GM12878 (cell line): ENCODE measurements around the gene TM7SF3. TPM values are rescaled to one million over a fixed set of nuclear protein-coding genes. Genes with fewer than 3 reads are reported as not detected.

Experiments
- ATAC-seq: fragments of 200-7000 bp; cut with Tn5 transposase; 3 replicates; pipeline ENCODE4 v1.9.1; 2020; ENCODE audit warnings: mild to moderate bottlenecking, moderate library complexity
- Bru-seq: library from RNA; stranded (reverse); fragments of 400-500 nt; gene quantifications from one replicate; lab custom pipeline; 2021; lab: Mats Ljungman, UMichigan
- BruChase-seq, 2 experiments: library from RNA; stranded (reverse); fragments of 400-500 nt; gene quantifications; one replicate each; lab custom pipeline; 2021; lab: Mats Ljungman, UMichigan
- BruUV-seq: library from RNA; stranded (reverse); fragments of 400-500 nt; replicated peaks from 2 replicates; lab custom pipeline; 2021; lab: Mats Ljungman, UMichigan
- CTCF ChIA-PET: fragments of 300-600 bp; sonication (Branson Sonifier 250); formaldehyde crosslinking; extraction: SDS; loops from one replicate; lab custom pipeline; 2021; ENCODE audit warnings: inconsistent platforms; lab: Yijun Ruan, JAX
- POLR2A ChIA-PET: fragments of 350-600 bp; formaldehyde crosslinking; extraction: SDS; loops from one replicate; lab custom pipeline; 2021; ENCODE audit warnings: inconsistent platforms; lab: Charles Lee
- RAD21 ChIA-PET: fragments of 300-600 bp; sonication (Branson Sonifier 250); formaldehyde crosslinking; loops from one replicate; lab custom pipeline; 2023; ENCODE audit warnings: antibody characterized with exemption; ENCODE audit not compliant: unreplicated experiment; lab: Charles Lee
- SMC1A ChIA-PET: fragments of 300-600 bp; sonication (Branson Sonifier 250); formaldehyde crosslinking; loops from one replicate; lab custom pipeline; 2023; ENCODE audit not compliant: unreplicated experiment, uncharacterized antibody; lab: Charles Lee
- DNase-seq: peaks from one replicate; pipeline ENCODE4 v3.0.0-alpha.2; 2011; ENCODE audit warnings: low read depth, low spot score
- FAIRE-seq: peaks from 3 replicates; lab custom pipeline; 2011; peaks lifted over from hg19 to GRCh38; lab: Jason Lieb, UNC
- H2AFZ ChIP-seq: 2 replicates; pipeline ENCODE4 v1.6.0; 2011; ENCODE audit warnings: low read depth, low read length, control low read depth; ENCODE audit not compliant: control insufficient read depth
- H3K27ac ChIP-seq: 2 replicates; pipeline ENCODE4 v1.5.1; 2011; ENCODE audit warnings: control low read depth; ENCODE audit not compliant: control insufficient read depth, insufficient read depth
- H3K27me3 ChIP-seq, 2 experiments: replicated peaks in 1 of 2; 2 replicates each; pipeline versions ENCODE4 v1.6.0 to v1.6.1; 2011; ENCODE audit warnings: low read length in 1 of 2; ENCODE audit not compliant: control insufficient read depth in 2 of 2, insufficient read depth in 2 of 2
- H3K36me3 ChIP-seq, 2 experiments: 2 replicates each; pipeline ENCODE4 v1.5.1; 2011; ENCODE audit warnings: low read length in 1 of 2; ENCODE audit not compliant: control insufficient read depth in 2 of 2, insufficient read depth in 2 of 2
- H3K4me1 ChIP-seq: 2 replicates; pipeline ENCODE4 v1.6.1; 2011; ENCODE audit warnings: mild to moderate bottlenecking, low read length, moderate library complexity, mixed read lengths; ENCODE audit not compliant: control insufficient read depth, insufficient read depth
- H3K4me2 ChIP-seq: 2 replicates; pipeline ENCODE4 v1.6.0; 2011; ENCODE audit warnings: control low read depth; ENCODE audit not compliant: control insufficient read depth, insufficient read depth
- H3K4me3 ChIP-seq: fragments of 200-600 bp; sonication (generic); 2 replicates; pipeline ENCODE4 v1.5.1; 2016
- H3K79me2 ChIP-seq: 2 replicates; pipeline ENCODE4 v1.6.0; 2011; ENCODE audit warnings: low read length; ENCODE audit not compliant: control insufficient read depth, insufficient read depth
- H3K9ac ChIP-seq: 2 replicates; pipeline ENCODE4 v1.8.0; 2011; ENCODE audit warnings: low read length, control low read depth, mixed read lengths; ENCODE audit not compliant: control insufficient read depth, insufficient read depth
- H3K9me3 ChIP-seq: replicated peaks from 3 replicates; pipeline ENCODE4 v1.5.1; 2011; ENCODE audit warnings: mild to moderate bottlenecking, low read length; ENCODE audit not compliant: control insufficient read depth, insufficient read depth
- H4K20me1 ChIP-seq: 2 replicates; pipeline ENCODE4 v1.6.0; 2011; ENCODE audit not compliant: control insufficient read depth, insufficient read depth
- ASH2L ChIP-seq: fragments of 300-600, 200-600 bp; sonication (generic); IDR thresholded peaks from 2 replicates; pipeline ENCODE4 v1.6.1; 2017; ENCODE audit warnings: low read depth, mild to moderate bottlenecking, borderline replicate concordance
- EZH2 ChIP-seq: IDR thresholded peaks from 2 replicates; pipeline ENCODE4 v1.6.1; 2012; ENCODE audit warnings: low read depth, mild to moderate bottlenecking, control low read depth, inconsistent platforms, low read length, borderline replicate concordance; ENCODE audit not compliant: control insufficient read depth
- HDAC6 ChIP-seq: fragments of 200-600 bp; sonication (generic); IDR thresholded peaks from one replicate; pipeline ENCODE4 v1.8.0; 2017; ENCODE audit warnings: antibody characterized with exemption; ENCODE audit not compliant: unreplicated experiment
- IKZF2 ChIP-seq, 2 experiments: fragments of 450-650 bp; IDR thresholded peaks; 2 replicates each; pipeline ENCODE4 v1.6.1; 2017; ENCODE audit warnings: mild to moderate bottlenecking in 2 of 2, moderate library complexity in 2 of 2
- JUNB ChIP-seq: IDR thresholded peaks from 2 replicates; pipeline ENCODE4 v1.6.1; 2016; ENCODE audit warnings: antibody characterized with exemption, mild to moderate bottlenecking
- MEF2A ChIP-seq: IDR thresholded peaks from 2 replicates; pipeline ENCODE4 v1.6.1; 2011; ENCODE audit warnings: low read depth, mild to moderate bottlenecking, low read length, moderate library complexity; ENCODE audit not compliant: insufficient read depth
- SIN3A ChIP-seq: IDR thresholded peaks from 2 replicates; pipeline ENCODE4 v1.6.1; 2012; ENCODE audit warnings: low read depth, low read length, improper control_type of control experiment
- SMAD5 ChIP-seq: IDR thresholded peaks from 2 replicates; pipeline ENCODE4 v1.6.1; 2016; ENCODE audit warnings: antibody characterized with exemption, low read depth
- SMC3 ChIP-seq: IDR thresholded peaks from 2 replicates; pipeline ENCODE4 v1.6.1; 2011; ENCODE audit warnings: low read length, improper control_type of control experiment, borderline replicate concordance
- ZSCAN29 ChIP-seq: fragments of 450-650 bp; IDR thresholded peaks from 2 replicates; pipeline ENCODE4 v1.6.1; 2017; ENCODE audit warnings: mild to moderate bottlenecking, moderate library complexity
- WGBS: methylation state at CpG from one replicate; pipeline ENCODE4 v1.1.6; 2016; ENCODE audit warnings: low lambda C conversion rate; ENCODE audit not compliant: insufficient replicate concordance, insufficient coverage; ENCODE audit errors: missing lambda C conversion rate; 5-methylcytosine and 5-hydroxymethylcytosine counted together
- in situ Hi-C: fragments of 300-500 bp; cut with MboI; formaldehyde crosslinking; loops from 9 replicates; pipeline ENCODE4 v1.14.3; 2018; ENCODE audit warnings: mixed read lengths
- intact Hi-C: fragments of 100-400 bp; cut with micrococcal nuclease; formaldehyde crosslinking; loops from one replicate; pipeline ENCODE4 v1.14.2; 2022; ENCODE audit not compliant: unreplicated experiment
- long read RNA-seq, 2 experiments: library from polyadenylated mRNA; unstranded; transcript quantifications; one replicate each; pipeline ENCODE4 v2.0.0, GENCODE V29; 2019 to 2020
- polyA minus RNA-seq, 3 experiments: library from RNA; depleted of rRNA, polyadenylated mRNA; stranded (reverse); fragments of >200 nt; gene quantifications; 2 replicates each; pipeline ENCODE4 v1.2.3, GENCODE V29; 2011
- polyA plus RNA-seq, 11 experiments: library from polyadenylated mRNA; depleted of rRNA in 4 of 11; unstranded in 6 of 11; stranded (reverse) in 5 of 11; fragments of >200 nt; fragmentation: Nextera tagmentation in 4 of 11; fragmentation: Illumina TruSeq in 1 of 11; extraction: Ambion mirVana in 4 of 11; extraction: Trizol in 1 of 11; gene quantifications; 1 replicate in 1 of 11; 2 replicates in 10 of 11; pipeline versions ENCODE4 v1.2.1 to v1.2.3, GENCODE V29; 2011 to 2016; ENCODE audit warnings: inconsistent platforms in 2 of 11, missing spikeins in 2 of 11, low read depth in 1 of 11
- total RNA-seq, 4 experiments: library from RNA; depleted of rRNA in 3 of 4; stranded (reverse); fragments of >200 nt in 3 of 4; fragmentation: Illumina TruSeq in 1 of 4; extraction: Trizol in 1 of 4; gene quantifications; 2 replicates each; pipeline versions ENCODE4 v1.2.1 to v1.2.3, GENCODE V29; 2013 to 2021
- TF ChIP-seq, protein P1 (sequence below): fragments of 450-650 bp; IDR thresholded peaks from 2 replicates; pipeline ENCODE4 v1.6.1; 2017; ENCODE audit warnings: mild to moderate bottlenecking, moderate library complexity
- TF ChIP-seq, protein P2 (sequence below): IDR thresholded peaks from 2 replicates; pipeline ENCODE4 v1.6.1; 2011; ENCODE audit warnings: borderline replicate concordance, low read depth, mild to moderate bottlenecking, moderate library complexity, low read length; ENCODE audit not compliant: insufficient read depth, poor library complexity, severe bottlenecking

The TM7SF3 gene
- total RNA-seq (2013; cell fraction: nucleolus; rRNA removed) = 180 and 210 TPM in 2 replicates
- total RNA-seq (2014; rRNA removed) (81.2 and 82.6 TPM in 2 replicates), total RNA-seq (2014; rRNA removed; fragmentation: Illumina TruSeq; extraction: Trizol) (57.3 and 60.9 TPM in 2 replicates), total RNA-seq (2021) (53.5 and 53.7 TPM in 2 replicates), polyA plus RNA-seq (2011; rRNA removed) (336 and 341 TPM in 2 replicates), polyA plus RNA-seq (2014; fragmentation: Illumina TruSeq; extraction: Trizol) (94.2 and 125 TPM in 2 replicates), polyA plus RNA-seq (2014; fragmentation: Nextera tagmentation; extraction: Ambion mirVana) (10 to 100 TPM; 31.4 to 34.1 TPM), polyA plus RNA-seq (2014; rRNA removed) (61.8 and 68.3 TPM in 2 replicates), polyA plus RNA-seq (2016; fragmentation: Nextera tagmentation; extraction: Ambion mirVana) (100 to 1,000 TPM; 121 to 129 TPM), polyA minus RNA-seq (2011; rRNA and poly(A)+ RNA removed) (392 and 531 TPM in 2 replicates), Bru-seq, nascent RNA (percentile 83 among the genes with signal in this experiment), BruChase-seq, experiment 1, labeled RNA remaining after a 6-hour chase (percentile 89 among the genes with signal in this experiment), BruChase-seq, experiment 2, labeled RNA remaining after a 2-hour chase (percentile 86 among the genes with signal in this experiment)
- 28.8 TPM for polyA plus RNA-seq (2011; ENCODE audit: low read depth)
- 208 and 250 TPM in 2 replicates for polyA plus RNA-seq (2011; cell fraction: cytosol; rRNA removed)
- 193 and 244 TPM in 2 replicates for polyA plus RNA-seq (2011; cell fraction: nucleus; rRNA removed)
- 36.6 and 47.9 TPM in 2 replicates for polyA plus RNA-seq (2012)
- 83.7 and 130 TPM in 2 replicates for polyA minus RNA-seq (2011; cell fraction: cytosol; rRNA and poly(A)+ RNA removed)
- polyA minus RNA-seq (2011; cell fraction: nucleus; rRNA and poly(A)+ RNA removed) = 109 and 115 TPM in 2 replicates
- long read RNA-seq, experiment 1, transcript TM7SF3-201 (12 exons, 2,709 nt) = major isoform, 71 of 109 reads
- long read RNA-seq, experiment 1, partial matches to known transcripts = 1 of 109 reads
- long read RNA-seq, experiment 1, other reads (novel, unspliced or antisense) = 37 of 109 reads
- long read RNA-seq, experiment 2, transcript TM7SF3-201 (12 exons, 2,709 nt) = major isoform, 35 of 93 reads
- long read RNA-seq, experiment 2, partial matches to known transcripts = 27 of 93 reads
- long read RNA-seq, experiment 2, other reads (novel, unspliced or antisense) = 30 of 93 reads

GRCh38 chr12:27014085-27014858, at the start of gene TM7SF3:
TSS of gene TM7SF3 (minus strand) at chr12:27014384. CDS start at chr12:27014168, 216 bp downstream.
- Histone ChIP-seq H3K36me3 (no peaks in the 10 kb centered on the region), H3K27me3 (no peaks in the 10 kb centered on the region), H3K9ac (peak within 1 kb of the TSS; percentile 83), H4K20me1 (no peaks in the 10 kb centered on the region), H3K79me2 (peaks cover 46% of the 10 kb centered on the region), H3K9me3 (no peaks in the 10 kb centered on the region), H3K4me2 (peak within 1 kb of the TSS; percentile 97), H3K4me3 (peak within 1 kb of the TSS; percentile 78), H3K4me1 (peaks cover 16% of the 10 kb centered on the region), H3K27ac (peak within 1 kb of the TSS; percentile 94), H2AFZ (peak within 1 kb of the TSS; percentile 96)
- ChIA-PET CTCF (interaction anchor here (0.6 to 15.9 kb wide), 36 partner anchors 8 to 895 kb away, joined by 3 to 294 read pairs (median 4); partner anchors contain the start of genes ITPR2 and MED21), RAD21 (interaction anchor here (0.6 to 10.8 kb wide), 25 partner anchors 10 to 371 kb away, joined by 3 to 216 read pairs (median 7); partner anchors contain the start of genes ITPR2 and MED21), SMC1A (interaction anchor here (0.7 to 11.1 kb wide), 27 partner anchors 8 to 692 kb away, joined by 3 to 198 read pairs (median 6); partner anchors contain the start of gene MED21), POLR2A (interaction anchor here (0.5 to 1.8 kb wide), 7 partner anchors 10 to 415 kb away, joined by 3 to 5 read pairs (median 3); partner anchors contain the start of gene INTS13)
- in situ Hi-C loops (no loop called here), intact Hi-C loops (loop anchor here (1.0 to 5.0 kb wide), 8 partner anchors 42 to 293 kb away; partner anchors contain the start of genes FGFR1OP2, ITPR2 and STK38L)
- WGBS = under 1% methylated on average over 71 of the region's 71 CpGs
- no TSS peak for BruUV-seq
- peak; percentile 81 for DNase-seq
- peak; percentile 80 for ATAC-seq
- peak; percentile 68 for FAIRE-seq
- TF ChIP-seq MEF2A (peak; percentile 57; the same call in 1 of the 2 replicates), ZSCAN29 (no peak), IKZF2 (IDR thresholded peaks at IDR 0.05) (peak; percentile 34 to 67), SMAD5 (no peak), JUNB (peak; percentile 51), EZH2 (no peak), HDAC6 (no peak), SMC3 (peak; percentile 70), ASH2L (peak; percentile 91), SIN3A (peak; percentile 88; the same call in 1 of the 2 replicates)
- TF ChIP-seq, protein P1, sequence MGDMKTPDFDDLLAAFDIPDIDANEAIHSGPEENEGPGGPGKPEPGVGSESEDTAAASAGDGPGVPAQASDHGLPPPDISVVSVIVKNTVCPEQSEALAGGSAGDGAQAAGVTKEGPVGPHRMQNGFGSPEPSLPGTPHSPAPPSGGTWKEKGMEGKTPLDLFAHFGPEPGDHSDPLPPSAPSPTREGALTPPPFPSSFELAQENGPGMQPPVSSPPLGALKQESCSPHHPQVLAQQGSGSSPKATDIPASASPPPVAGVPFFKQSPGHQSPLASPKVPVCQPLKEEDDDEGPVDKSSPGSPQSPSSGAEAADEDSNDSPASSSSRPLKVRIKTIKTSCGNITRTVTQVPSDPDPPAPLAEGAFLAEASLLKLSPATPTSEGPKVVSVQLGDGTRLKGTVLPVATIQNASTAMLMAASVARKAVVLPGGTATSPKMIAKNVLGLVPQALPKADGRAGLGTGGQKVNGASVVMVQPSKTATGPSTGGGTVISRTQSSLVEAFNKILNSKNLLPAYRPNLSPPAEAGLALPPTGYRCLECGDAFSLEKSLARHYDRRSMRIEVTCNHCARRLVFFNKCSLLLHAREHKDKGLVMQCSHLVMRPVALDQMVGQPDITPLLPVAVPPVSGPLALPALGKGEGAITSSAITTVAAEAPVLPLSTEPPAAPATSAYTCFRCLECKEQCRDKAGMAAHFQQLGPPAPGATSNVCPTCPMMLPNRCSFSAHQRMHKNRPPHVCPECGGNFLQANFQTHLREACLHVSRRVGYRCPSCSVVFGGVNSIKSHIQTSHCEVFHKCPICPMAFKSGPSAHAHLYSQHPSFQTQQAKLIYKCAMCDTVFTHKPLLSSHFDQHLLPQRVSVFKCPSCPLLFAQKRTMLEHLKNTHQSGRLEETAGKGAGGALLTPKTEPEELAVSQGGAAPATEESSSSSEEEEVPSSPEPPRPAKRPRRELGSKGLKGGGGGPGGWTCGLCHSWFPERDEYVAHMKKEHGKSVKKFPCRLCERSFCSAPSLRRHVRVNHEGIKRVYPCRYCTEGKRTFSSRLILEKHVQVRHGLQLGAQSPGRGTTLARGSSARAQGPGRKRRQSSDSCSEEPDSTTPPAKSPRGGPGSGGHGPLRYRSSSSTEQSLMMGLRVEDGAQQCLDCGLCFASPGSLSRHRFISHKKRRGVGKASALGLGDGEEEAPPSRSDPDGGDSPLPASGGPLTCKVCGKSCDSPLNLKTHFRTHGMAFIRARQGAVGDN = peak; percentile 94
- TF ChIP-seq, protein P2, sequence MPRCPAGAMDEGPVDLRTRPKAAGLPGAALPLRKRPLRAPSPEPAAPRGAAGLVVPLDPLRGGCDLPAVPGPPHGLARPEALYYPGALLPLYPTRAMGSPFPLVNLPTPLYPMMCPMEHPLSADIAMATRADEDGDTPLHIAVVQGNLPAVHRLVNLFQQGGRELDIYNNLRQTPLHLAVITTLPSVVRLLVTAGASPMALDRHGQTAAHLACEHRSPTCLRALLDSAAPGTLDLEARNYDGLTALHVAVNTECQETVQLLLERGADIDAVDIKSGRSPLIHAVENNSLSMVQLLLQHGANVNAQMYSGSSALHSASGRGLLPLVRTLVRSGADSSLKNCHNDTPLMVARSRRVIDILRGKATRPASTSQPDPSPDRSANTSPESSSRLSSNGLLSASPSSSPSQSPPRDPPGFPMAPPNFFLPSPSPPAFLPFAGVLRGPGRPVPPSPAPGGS = peak; percentile 40
